Peyer's patch (tissue), 4 donors: Measurements from ENCODE around the gene NUAK1.

Experiments
- POLR2A ChIP-seq, 2 donors: fragments of 450-650 bp; IDR thresholded peaks; one replicate each; pipeline ENCODE4 v1.5.1; 2017; ENCODE audit warnings: antibody characterized with exemption in 2 of 2, mild to moderate bottlenecking in 2 of 2, moderate library complexity in 2 of 2
- TF ChIP-seq, protein P1 (sequence below), 6 experiments: fragments of 450-650 bp in 4 of 6; fragments of 200-600 bp in 2 of 6; sonication (generic) in 1 of 6; IDR thresholded peaks; one replicate each; pipeline ENCODE4 v1.5.1; 2017 to 2019; ENCODE audit warnings: antibody characterized with exemption in 6 of 6, mild to moderate bottlenecking in 3 of 6, moderate library complexity in 1 of 6

DNA sequence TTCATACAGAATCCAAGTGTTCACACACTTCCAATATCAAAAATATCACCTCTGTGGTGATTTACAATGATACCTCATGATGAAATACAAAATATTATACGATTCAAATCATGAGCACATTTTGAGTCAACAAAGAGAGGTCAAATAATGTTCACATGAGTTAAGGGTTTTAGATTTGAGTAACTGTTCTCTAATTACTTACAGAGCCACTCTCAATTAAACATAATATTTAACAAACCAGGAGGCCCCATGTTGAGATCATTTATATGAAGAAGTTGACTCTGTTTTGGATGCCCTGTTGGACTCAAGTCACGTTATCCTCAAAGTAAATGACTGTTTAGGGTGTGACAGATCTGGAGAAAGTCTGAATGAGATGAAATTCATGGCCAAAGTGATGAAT lies 53.5 kb downstream of the NUAK1 start:
- no peak for TF ChIP-seq POLR2A (IDR thresholded peaks at IDR 0.05)
- TF ChIP-seq, protein P1, sequence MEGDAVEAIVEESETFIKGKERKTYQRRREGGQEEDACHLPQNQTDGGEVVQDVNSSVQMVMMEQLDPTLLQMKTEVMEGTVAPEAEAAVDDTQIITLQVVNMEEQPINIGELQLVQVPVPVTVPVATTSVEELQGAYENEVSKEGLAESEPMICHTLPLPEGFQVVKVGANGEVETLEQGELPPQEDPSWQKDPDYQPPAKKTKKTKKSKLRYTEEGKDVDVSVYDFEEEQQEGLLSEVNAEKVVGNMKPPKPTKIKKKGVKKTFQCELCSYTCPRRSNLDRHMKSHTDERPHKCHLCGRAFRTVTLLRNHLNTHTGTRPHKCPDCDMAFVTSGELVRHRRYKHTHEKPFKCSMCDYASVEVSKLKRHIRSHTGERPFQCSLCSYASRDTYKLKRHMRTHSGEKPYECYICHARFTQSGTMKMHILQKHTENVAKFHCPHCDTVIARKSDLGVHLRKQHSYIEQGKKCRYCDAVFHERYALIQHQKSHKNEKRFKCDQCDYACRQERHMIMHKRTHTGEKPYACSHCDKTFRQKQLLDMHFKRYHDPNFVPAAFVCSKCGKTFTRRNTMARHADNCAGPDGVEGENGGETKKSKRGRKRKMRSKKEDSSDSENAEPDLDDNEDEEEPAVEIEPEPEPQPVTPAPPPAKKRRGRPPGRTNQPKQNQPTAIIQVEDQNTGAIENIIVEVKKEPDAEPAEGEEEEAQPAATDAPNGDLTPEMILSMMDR (IDR thresholded peaks at IDR 0.05) = no peak
